HG02852 (cell line): ENCODE data around the gene ISL1.

ENCODE experiments used
- ATAC-seq: cut with Tn5 transposase; IDR thresholded peaks from one replicate; pipeline ENCODE4 v1.9.1; 2021; ENCODE audit warnings: mild to moderate bottlenecking, moderate library complexity; ENCODE audit not compliant: unreplicated experiment

ISL1 gene

DNA sequence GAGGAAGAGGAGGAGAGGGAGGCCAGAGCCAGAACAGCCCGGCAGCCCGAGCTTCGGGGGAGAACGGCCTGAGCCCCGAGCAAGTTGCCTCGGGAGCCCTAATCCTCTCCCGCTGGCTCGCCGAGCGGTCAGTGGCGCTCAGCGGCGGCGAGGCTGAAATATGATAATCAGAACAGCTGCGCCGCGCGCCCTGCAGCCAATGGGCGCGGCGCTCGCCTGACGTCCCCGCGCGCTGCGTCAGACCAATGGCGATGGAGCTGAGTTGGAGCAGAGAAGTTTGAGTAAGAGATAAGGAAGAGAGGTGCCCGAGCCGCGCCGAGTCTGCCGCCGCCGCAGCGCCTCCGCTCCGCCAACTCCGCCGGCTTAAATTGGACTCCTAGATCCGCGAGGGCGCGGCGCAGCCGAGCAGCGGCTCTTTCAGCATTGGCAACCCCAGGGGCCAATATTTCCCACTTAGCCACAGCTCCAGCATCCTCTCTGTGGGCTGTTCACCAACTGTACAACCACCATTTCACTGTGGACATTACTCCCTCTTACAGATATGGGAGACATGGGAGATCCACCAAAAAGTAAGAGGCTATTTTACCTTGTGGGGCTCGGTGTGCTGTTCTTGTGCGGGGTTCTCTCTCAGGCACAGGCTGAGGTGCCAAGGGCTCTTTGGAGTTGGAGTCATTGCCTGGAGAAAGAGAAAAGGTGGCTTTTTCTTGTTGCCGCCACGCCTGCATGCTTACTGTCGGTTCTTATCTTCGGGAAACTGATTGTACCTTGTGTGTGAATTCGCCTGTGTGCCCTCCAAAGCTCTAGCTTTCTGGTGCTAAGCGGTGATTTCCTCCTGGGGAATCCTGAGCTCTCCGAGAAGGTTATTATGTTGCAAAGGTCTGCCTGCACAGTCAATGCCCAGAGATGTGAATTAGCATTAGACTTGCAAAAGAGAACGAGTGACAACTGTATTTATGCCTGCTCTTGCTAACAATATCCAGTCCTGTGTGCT lies at the start of gene ISL1:
Gene ISL1 (plus strand): TSS at position 318 of the 991 bp plus-strand sequence. CDS start 224 bp downstream, at position 542.
- ATAC-seq = no peak

DNA sequence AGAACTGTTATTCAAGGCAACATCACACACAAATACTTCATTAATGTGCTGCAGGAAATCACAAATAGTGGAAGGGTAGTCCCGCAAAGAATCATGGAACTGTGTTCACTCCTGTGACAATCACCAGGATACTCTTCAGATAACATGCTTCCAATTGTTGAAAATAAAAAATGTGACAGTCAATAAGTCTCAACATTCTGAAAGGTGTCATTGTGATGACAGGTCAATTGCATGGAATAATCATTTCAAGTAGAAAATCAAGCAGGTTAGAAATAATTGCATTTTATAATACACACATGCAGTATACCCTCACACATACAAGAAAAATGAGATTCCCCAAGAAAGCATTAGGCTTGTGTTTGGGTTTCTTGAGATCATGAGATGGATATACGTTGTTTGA lies 46.4 kb upstream of the ISL1 start:
- ATAC-seq = no peak

DNA sequence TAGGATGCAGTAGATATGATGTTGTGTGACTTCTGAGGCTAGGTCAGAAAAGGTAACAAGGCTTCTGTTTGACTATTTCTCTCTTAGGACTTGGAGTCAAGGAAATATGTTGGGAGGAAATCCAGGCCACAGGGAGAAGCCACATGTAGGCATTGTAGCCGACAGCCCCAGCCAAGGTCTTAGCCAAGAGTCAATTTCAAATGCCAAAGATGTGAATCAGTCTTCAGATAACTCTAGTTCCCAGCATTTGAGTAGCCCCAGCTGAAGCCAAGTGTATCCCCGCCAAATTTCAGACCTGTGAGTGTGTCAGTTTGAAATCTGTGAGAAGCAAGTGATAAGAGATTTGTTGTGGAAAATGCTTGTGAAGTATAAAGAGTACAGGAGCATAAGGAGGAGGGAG lies 38.1 kb upstream of the ISL1 start:
- ATAC-seq = no peak

DNA sequence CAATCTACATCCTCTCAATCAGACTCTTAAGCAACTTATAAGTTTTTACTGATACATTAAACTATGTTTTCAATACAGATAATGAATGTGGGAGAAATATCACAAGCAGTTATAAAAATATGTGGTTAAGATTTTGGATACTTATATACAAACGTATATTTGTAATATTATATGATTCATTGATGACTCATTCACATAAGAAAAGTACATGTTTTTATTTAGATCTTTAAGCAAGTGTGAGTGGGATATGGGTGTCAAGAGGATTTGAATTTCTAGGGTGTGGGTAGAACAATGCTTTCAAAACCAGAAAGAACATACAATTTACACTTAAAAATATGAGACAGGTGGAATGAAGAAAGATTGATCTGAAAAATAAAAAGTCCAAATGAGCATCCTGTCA lies 36.1 kb upstream of the ISL1 start:
- ATAC-seq = no peak

GRCh38 chr5:51347704-51348103 lies 35.5 kb upstream of the ISL1 start:
- ATAC-seq = no peak

DNA sequence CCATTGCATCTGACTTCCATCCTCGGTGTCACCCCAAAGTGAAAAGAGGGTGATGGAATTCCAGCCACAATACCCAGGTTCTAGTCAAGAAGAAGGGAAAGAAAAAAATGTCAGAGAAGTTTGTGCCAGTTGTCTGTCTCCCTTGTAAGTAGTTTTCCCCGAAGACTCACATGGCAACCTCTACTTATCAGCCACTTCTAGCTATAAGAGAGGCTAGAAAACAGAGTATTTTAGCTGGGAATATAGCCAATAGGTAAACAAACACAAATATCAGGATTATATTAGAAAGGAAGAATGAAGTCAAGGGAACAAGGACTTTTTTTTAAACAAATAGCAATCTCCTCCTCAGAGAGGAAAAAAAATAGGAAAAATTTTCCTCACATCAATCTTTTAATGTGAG lies 12.2 kb upstream of the ISL1 start:
- no peak for ATAC-seq

- ATAC-seq = no peak
These were observed 9.2 kb upstream of the ISL1 start for GRCh38 chr5:51373880-51374523.

GRCh38 chr5:51375084-51375483 lies 8.2 kb upstream of the ISL1 start:
- no peak for ATAC-seq

- no peak for ATAC-seq
These were observed 6.7 kb upstream of the ISL1 start for GRCh38 chr5:51376509-51376908.

GRCh38 chr5:51377151-51378060 lies 5.8 kb upstream of the ISL1 start:
- no peak for ATAC-seq

GRCh38 chr5:51378061-51378409 lies 5.2 kb upstream of the ISL1 start:
- no peak for ATAC-seq

GRCh38 chr5:51378448-51379330 lies 4.6 kb upstream of the ISL1 start:
- ATAC-seq = no peak

GRCh38 chr5:51379331-51379700 lies 3.9 kb upstream of the ISL1 start:
- no peak for ATAC-seq

DNA sequence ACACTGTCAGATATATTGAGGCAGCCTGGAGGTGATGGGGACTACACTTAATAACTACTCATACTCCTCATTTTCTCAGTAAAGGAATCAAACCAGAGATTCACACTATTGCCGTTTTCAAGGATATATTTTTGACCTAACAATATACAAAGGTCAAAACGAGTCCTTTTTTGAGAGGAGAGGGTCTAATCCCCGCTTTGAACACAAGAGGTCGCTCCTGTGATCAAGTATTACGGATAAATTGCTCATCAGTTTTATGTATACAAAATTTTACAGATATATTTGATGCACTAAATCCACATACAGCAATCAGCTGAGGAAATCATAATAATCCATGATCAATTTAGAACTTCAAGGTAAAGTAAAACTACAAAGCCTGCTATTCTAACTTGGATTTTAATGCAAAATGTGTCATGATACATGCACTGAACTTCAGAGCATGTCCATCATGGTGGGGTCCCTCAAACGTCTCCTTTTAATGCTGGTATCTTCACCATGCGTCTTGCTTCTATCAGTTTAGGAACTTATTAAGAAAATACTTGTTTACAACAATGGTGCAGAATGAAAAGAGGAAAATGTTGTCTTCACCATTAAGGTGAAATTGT lies 2.5 kb upstream of the ISL1 start:
- ATAC-seq = no peak

DNA sequence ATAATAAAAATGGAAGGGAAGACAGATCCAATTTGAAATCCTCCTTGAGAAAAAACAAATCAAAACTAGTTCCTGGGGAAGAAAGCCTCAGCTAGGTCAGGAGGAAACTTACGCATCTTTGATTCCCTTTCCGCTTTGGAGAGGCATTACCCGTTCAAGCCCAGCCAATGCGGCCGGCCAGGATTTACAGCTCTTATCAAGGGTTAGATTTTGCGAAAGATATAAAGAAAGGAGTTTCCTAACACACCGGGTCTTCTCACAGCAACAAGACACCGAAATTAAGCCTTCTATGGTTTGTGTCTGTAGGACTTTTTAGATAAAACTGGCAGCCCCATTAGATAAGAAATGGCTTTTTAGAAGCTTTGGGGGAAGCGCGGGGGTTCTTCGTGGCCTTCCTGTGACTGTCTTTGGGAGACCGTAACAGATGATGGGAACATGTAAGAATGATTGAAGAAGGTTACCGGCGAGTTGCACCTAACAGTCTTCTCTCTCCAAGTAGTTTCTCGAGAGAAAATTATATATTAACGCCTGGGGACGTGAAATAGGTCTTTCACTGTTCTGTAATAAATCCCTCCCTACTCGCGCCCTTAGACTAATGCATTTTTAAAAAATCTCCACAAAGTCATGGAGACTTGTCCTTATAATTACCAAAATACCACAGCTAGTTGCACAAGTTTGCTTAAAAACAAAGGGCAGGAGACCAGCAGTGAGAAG lies 1.3 kb upstream of the ISL1 start:
- no peak for ATAC-seq

DNA sequence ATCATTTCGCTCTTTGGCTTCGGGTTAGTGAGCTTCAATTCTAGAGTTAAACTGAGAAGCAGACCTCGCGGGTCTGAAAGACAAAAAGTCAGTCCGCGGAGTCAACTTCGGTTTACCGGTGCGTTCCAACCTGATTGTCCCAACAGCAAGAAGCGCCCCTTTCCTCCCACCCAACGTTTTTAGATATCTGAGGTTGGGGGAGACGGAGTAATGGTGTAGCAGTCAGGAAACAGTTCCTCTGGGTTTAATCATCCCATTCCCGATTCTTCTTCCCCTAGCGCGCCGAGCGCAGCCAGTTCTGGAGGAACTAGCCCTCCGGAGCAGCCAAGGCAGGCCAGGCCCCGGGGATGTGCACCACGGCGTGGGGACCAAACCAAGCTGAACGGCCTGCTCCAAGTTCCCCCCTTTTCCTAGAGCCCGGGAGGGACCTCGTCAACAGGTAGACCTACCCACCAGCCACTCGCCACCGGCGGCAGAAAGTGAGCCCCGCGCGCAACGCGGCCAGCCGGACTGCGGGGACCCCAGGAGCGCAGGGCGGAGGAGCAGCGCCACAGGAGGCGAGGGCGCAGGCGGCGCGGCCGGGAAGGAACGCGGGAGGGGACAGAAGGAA lies 622 bp upstream of the ISL1 start:
- no peak for ATAC-seq

GRCh38 chr5:51384281-51384840 lies 1.1 kb downstream of the ISL1 start:
- no peak for ATAC-seq

DNA sequence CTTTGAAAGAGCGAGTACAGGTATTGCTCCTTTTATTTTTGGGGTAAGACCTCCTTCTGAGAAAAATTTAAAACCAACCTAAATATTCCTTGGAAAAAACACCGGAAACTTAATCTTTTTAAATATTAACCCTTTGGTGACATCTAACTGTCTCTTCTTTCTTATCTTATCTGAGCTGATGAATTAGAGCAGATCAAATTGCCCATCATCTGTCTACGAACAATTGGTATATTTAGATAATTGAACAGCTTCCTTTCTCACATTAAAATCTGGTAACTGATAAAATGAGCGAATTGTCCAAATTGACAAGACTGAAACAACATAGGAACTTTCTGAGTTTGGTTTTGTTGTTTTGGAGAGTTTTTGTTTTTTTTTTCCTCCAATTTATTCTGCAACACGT lies 2.0 kb downstream of the ISL1 start:
- no peak for ATAC-seq
